Mesendoderm (in vitro differentiated cells): ENCODE data around the gene APOA1.

ENCODE experiments used
- DNase-seq: peaks from one replicate; pipeline ENCODE4 v3.0.0; 2013
- H2AK5ac ChIP-seq: 2 replicates; pipeline ENCODE4 v1.6.1; 2013; ENCODE audit warnings: low read length, inconsistent platforms
- H2BK120ac ChIP-seq: 2 replicates; pipeline ENCODE4 v1.6.1; 2013; ENCODE audit warnings: low read depth, mild to moderate bottlenecking, low read length, moderate library complexity, mixed read lengths
- H2BK15ac ChIP-seq: replicated peaks from 2 replicates; pipeline ENCODE4 v1.6.1; 2013; ENCODE audit warnings: low read depth, mild to moderate bottlenecking, moderate library complexity
- H2BK5ac ChIP-seq: 2 replicates; pipeline ENCODE4 v1.6.1; 2013; ENCODE audit warnings: low read length, inconsistent platforms
- H3K18ac ChIP-seq: 2 replicates; pipeline ENCODE4 v1.6.1; 2013; ENCODE audit warnings: mild to moderate bottlenecking, low read length, mixed read lengths
- H3K23ac ChIP-seq: one replicate; pipeline ENCODE4 v1.6.1; 2013; ENCODE audit warnings: low read length
- H3K27ac ChIP-seq: 2 replicates; pipeline ENCODE4 v1.5.1; 2013; ENCODE audit warnings: low read depth, mild to moderate bottlenecking, inconsistent platforms, low read length, moderate library complexity
- H3K27me3 ChIP-seq: 2 replicates; pipeline ENCODE4 v1.6.1; 2013; ENCODE audit warnings: low read length, control low read depth, mild to moderate bottlenecking, inconsistent platforms; ENCODE audit not compliant: insufficient read depth, poor library complexity
- H3K36me3 ChIP-seq: 2 replicates; pipeline ENCODE4 v1.6.1; 2013; ENCODE audit warnings: low read length, inconsistent platforms; ENCODE audit not compliant: control insufficient read depth, insufficient read depth
- H3K4ac ChIP-seq: one replicate; pipeline ENCODE4 v1.6.1; 2013; ENCODE audit warnings: low read depth, mild to moderate bottlenecking, low read length, moderate library complexity
- H3K4me1 ChIP-seq: 2 replicates; pipeline ENCODE4 v1.6.1; 2013; ENCODE audit warnings: low read depth, low read length, inconsistent platforms; ENCODE audit not compliant: control insufficient read depth
- H3K4me2 ChIP-seq: 2 replicates; pipeline ENCODE4 v1.6.1; 2013; ENCODE audit warnings: low read length
- H3K4me3 ChIP-seq: 2 replicates; pipeline ENCODE4 v1.5.1; 2013; ENCODE audit warnings: mild to moderate bottlenecking, low read length
- H3K56ac ChIP-seq: one replicate; pipeline ENCODE4 v1.6.1; 2013; ENCODE audit warnings: low read length
- H3K79me1 ChIP-seq: 2 replicates; pipeline ENCODE4 v1.6.1; 2013; ENCODE audit warnings: low read length, inconsistent platforms
- H3K79me2 ChIP-seq: 2 replicates; pipeline ENCODE4 v1.6.1; 2013; ENCODE audit warnings: mild to moderate bottlenecking, low read length; ENCODE audit not compliant: control insufficient read depth, insufficient read depth
- H3K9ac ChIP-seq: 2 replicates; pipeline ENCODE4 v1.6.1; 2013; ENCODE audit warnings: low read length, inconsistent platforms
- H4K5ac ChIP-seq: one replicate; pipeline ENCODE4 v1.6.1; 2013; ENCODE audit warnings: low read length
- H4K8ac ChIP-seq: one replicate; pipeline ENCODE4 v1.6.1; 2013; ENCODE audit warnings: low read depth, mild to moderate bottlenecking, control low read depth, low read length, moderate library complexity
- WGBS: extraction: QIAGEN DNeasy Blood & Tissue Kit; methylation state at CpG from one replicate; pipeline ENCODE4 v1.1.7; 2013; ENCODE audit warnings: low lambda C conversion rate, missing lambda C conversion rate; ENCODE audit not compliant: insufficient coverage; ENCODE audit errors: extremely low coverage; 5-methylcytosine and 5-hydroxymethylcytosine counted together

The APOA1 gene

DNA sequence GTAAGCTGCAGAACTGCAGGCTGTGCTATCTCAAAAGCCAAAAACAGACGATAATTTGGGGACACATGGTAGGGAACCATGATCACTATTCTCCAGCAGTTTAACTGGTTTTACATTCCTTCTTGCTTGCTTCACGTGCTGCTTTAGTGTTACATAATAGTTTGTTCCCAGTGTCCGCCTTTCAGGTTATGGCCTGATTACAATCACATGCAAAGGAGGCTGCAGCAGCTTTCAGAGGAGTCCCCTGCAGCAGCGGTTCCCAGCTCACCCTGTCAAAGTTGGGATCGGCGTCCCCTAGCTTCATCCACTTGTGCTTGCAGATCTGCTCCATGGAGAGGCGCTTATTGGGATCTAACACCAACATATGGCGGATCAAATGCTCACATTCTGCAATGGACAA is 39.2 kb upstream of the APOA1 start:
- H2BK15ac ChIP-seq, result no peak overlapping the region
- H4K8ac ChIP-seq, result no peak overlapping the region
- no peaks in the 10 kb centered on the region for H3K36me3 ChIP-seq
- H2BK5ac ChIP-seq, result no peak overlapping the region
- H3K27me3 ChIP-seq, result no peaks in the 10 kb centered on the region
- H3K4me1 ChIP-seq, result no peaks in the 10 kb centered on the region
- H3K4me3 ChIP-seq, result no peak overlapping the region
- H3K18ac ChIP-seq, result no peak overlapping the region
- no peak overlapping the region for H3K9ac ChIP-seq
- no peak overlapping the region for H3K4ac ChIP-seq
- H2AK5ac ChIP-seq, result no peak overlapping the region
- H3K56ac ChIP-seq, result no peak overlapping the region
- no peak overlapping the region for H3K27ac ChIP-seq
- H3K4me2 ChIP-seq, result no peak overlapping the region
- no CpG with 5 or more reads among the region's 8 CpGs for WGBS
- no peak overlapping the region for H4K5ac ChIP-seq
- no peak overlapping the region for H3K23ac ChIP-seq
- H3K79me2 ChIP-seq, result no peaks in the 10 kb centered on the region
- no peak for DNase-seq
- H3K79me1 ChIP-seq, result no peaks in the 10 kb centered on the region
- H2BK120ac ChIP-seq, result no peak overlapping the region

- H3K23ac ChIP-seq, result no peak overlapping the region
- H3K4me2 ChIP-seq, result no peak overlapping the region
- no peak overlapping the region for H3K9ac ChIP-seq
- no peak overlapping the region for H2BK5ac ChIP-seq
- H2AK5ac ChIP-seq, result no peak overlapping the region
- H2BK15ac ChIP-seq, result no peak overlapping the region
- H3K56ac ChIP-seq, result no peak overlapping the region
- no peak for DNase-seq
- H3K27ac ChIP-seq, result no peak overlapping the region
- no peaks in the 10 kb centered on the region for H3K36me3 ChIP-seq
- H3K27me3 ChIP-seq, result no peaks in the 10 kb centered on the region
- H4K5ac ChIP-seq, result no peak overlapping the region
- no peak overlapping the region for H3K4ac ChIP-seq
- H3K18ac ChIP-seq, result no peak overlapping the region
- no peaks in the 10 kb centered on the region for H3K4me1 ChIP-seq
- no peak overlapping the region for H3K4me3 ChIP-seq
- no peaks in the 10 kb centered on the region for H3K79me1 ChIP-seq
- H4K8ac ChIP-seq, result no peak overlapping the region
- no CpG with 5 or more reads among the region's 7 CpGs for WGBS
- no peak overlapping the region for H2BK120ac ChIP-seq
- H3K79me2 ChIP-seq, result no peaks in the 10 kb centered on the region
Measured at GRCh38 chr11:116875194-116875593, 37.8 kb upstream of the APOA1 start.

DNA sequence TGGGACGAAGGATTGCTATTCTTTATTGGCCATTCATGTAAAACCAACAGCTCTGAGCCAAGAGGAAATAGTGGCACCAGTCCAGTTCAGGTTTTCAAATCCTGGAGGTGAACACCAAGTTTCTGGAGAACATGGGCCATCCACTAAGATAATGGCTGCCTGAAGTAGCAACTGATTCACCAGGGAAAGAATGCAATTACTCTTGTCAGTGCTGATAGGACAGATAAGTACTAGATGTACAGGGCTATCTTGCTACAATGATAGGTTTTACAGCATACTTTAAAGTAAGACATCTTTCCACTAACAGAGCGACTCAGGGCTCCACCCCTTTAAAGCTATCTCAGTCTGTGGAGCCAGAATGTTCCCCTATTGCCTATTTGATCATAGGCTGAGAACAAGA is 36.8 kb upstream of the APOA1 start:
- Histone ChIP-seq H3K36me3 (no peaks in the 10 kb centered on the region), H3K27ac (no peak overlapping the region)

DNA sequence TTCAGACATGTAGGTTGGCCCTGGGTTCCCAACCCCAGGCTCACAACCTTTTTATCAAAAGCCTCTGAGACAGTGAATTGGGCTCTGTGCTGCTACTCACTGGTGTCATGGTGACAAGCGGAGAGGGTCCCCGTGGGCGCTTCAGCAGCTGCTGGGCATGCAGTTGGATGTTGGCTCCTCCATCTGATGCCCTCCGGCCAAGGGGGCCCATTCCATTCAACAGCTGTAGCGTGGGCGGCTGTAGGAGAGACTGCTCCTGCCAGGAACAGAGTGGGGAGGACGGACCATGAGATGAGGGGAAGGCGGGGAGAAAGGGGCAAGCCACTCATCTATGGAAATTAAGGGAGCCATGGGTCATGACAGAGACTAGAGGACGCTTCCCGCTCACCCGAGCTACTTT is 36.0 kb upstream of the APOA1 start:
- no peak overlapping the region for H3K9ac ChIP-seq
- no peaks in the 10 kb centered on the region for H3K27me3 ChIP-seq
- H3K56ac ChIP-seq, result no peak overlapping the region
- no peak overlapping the region for H2AK5ac ChIP-seq
- WGBS, result no CpG with 5 or more reads among the region's 11 CpGs
- H3K18ac ChIP-seq, result no peak overlapping the region
- H3K79me1 ChIP-seq, result no peaks in the 10 kb centered on the region
- H3K4me1 ChIP-seq, result no peaks in the 10 kb centered on the region
- H3K4me2 ChIP-seq, result no peak overlapping the region
- no peak overlapping the region for H3K4ac ChIP-seq
- H2BK5ac ChIP-seq, result no peak overlapping the region
- no peak overlapping the region for H3K27ac ChIP-seq
- DNase-seq, result no peak
- H4K8ac ChIP-seq, result no peak overlapping the region
- no peak overlapping the region for H2BK120ac ChIP-seq
- H3K4me3 ChIP-seq, result no peak overlapping the region
- H4K5ac ChIP-seq, result no peak overlapping the region
- no peaks in the 10 kb centered on the region for H3K79me2 ChIP-seq
- H2BK15ac ChIP-seq, result no peak overlapping the region
- no peaks in the 10 kb centered on the region for H3K36me3 ChIP-seq
- H3K23ac ChIP-seq, result no peak overlapping the region

More for the DNA sequence above, 36.8 kb upstream of the APOA1 start:
- Histone ChIP-seq H3K4ac (no peak overlapping the region), H4K5ac (no peak overlapping the region), H2BK120ac (no peak overlapping the region), H3K18ac (no peak overlapping the region), H2BK15ac (no peak overlapping the region), H3K4me2 (no peak overlapping the region), H4K8ac (no peak overlapping the region), H2AK5ac (no peak overlapping the region), H3K56ac (no peak overlapping the region), H3K23ac (no peak overlapping the region), H3K27me3 (no peaks in the 10 kb centered on the region), H2BK5ac (no peak overlapping the region), H3K9ac (no peak overlapping the region), H3K4me1 (no peaks in the 10 kb centered on the region), H3K79me1 (no peaks in the 10 kb centered on the region), H3K79me2 (no peaks in the 10 kb centered on the region), H3K4me3 (no peak overlapping the region)
- DNase-seq, result no peak
- WGBS, result no CpG with 5 or more reads among the region's 2 CpGs

DNA sequence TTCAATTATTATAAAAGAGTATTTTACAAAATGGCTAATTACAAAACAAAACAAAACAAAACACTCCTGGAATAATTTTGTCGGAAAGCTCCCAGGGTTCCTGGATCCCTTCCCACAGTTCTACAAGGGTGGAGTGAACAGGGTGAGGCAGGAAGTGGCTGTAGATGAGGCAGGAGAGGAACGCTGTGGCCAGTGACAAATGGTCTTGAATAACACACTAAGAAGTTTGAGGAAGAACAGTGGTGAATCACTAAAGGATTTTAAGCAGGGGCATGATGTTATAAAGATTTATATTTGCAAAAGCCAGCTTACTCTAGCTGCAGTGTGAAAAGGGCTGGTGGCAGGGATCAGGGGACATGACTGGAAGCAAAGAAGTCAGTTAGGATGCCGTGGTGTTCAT is 33.8 kb upstream of the APOA1 start:
- Histone ChIP-seq H3K27ac (no peak overlapping the region), H3K4me2 (no peak overlapping the region), H2BK15ac (no peak overlapping the region), H3K79me1 (no peaks in the 10 kb centered on the region), H2AK5ac (no peak overlapping the region), H3K18ac (no peak overlapping the region), H3K36me3 (peaks cover 3% of the 10 kb centered on the region), H3K4me1 (no peaks in the 10 kb centered on the region), H3K4me3 (no peak overlapping the region), H3K23ac (no peak overlapping the region), H3K79me2 (no peaks in the 10 kb centered on the region), H2BK120ac (no peak overlapping the region), H2BK5ac (no peak overlapping the region), H4K5ac (no peak overlapping the region), H3K56ac (no peak overlapping the region), H3K9ac (no peak overlapping the region), H3K27me3 (no peaks in the 10 kb centered on the region), H3K4ac (no peak overlapping the region), H4K8ac (no peak overlapping the region)
- no peak for DNase-seq
- no CpG with 5 or more reads among the region's 3 CpGs for whole genome bisulfite sequencing

DNA sequence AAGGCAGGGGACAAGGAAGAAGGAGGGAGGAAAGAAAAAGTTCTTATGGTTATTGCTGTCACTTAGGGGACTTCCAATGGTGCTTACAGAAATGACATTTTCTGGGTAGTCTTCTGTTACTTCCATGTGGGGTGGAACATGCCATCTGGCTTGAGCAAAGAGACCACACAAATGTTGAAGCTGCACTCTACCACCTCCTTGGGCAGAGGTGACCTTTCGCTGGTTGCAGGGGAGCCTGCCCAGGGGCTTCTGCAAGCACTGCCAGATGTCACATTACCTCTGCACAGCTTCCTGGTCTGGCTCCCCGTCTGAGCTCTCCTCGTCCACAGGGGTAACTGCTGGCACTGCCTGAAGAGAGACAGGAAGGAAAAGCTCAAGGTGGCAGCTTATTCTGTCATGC is 32.6 kb upstream of the APOA1 start:
- no peak overlapping the region for H2BK15ac ChIP-seq
- no peak overlapping the region for H3K56ac ChIP-seq
- H3K4me2 ChIP-seq, result no peak overlapping the region
- no peak overlapping the region for H2BK5ac ChIP-seq
- no CpG with 5 or more reads among the region's 3 CpGs for whole genome bisulfite sequencing
- no peaks in the 10 kb centered on the region for H3K27me3 ChIP-seq
- no peak overlapping the region for H3K9ac ChIP-seq
- no peak overlapping the region for H3K23ac ChIP-seq
- H2BK120ac ChIP-seq, result no peak overlapping the region
- H4K5ac ChIP-seq, result no peak overlapping the region
- H4K8ac ChIP-seq, result no peak overlapping the region
- no peak overlapping the region for H3K4me3 ChIP-seq
- H3K36me3 ChIP-seq, result peaks cover 3% of the 10 kb centered on the region
- H3K4ac ChIP-seq, result no peak overlapping the region
- no peak overlapping the region for H2AK5ac ChIP-seq
- H3K27ac ChIP-seq, result no peak overlapping the region
- no peak for DNase-seq
- H3K4me1 ChIP-seq, result no peaks in the 10 kb centered on the region
- no peaks in the 10 kb centered on the region for H3K79me2 ChIP-seq
- no peaks in the 10 kb centered on the region for H3K79me1 ChIP-seq
- no peak overlapping the region for H3K18ac ChIP-seq
